HepG2 (cell line): ENCODE measurements around the gene NAV1. TPM values are rescaled to one million over a fixed set of nuclear protein-coding genes. Genes with fewer than 3 reads are reported as not detected.

ENCODE experiments used
- AKNA ChIP-seq: sonication (generic); formaldehyde crosslinking; IDR thresholded peaks from 2 replicates; pipeline ENCODE4 v1.4.0; 2020; ENCODE audit warnings: missing genetic modification reagents, borderline replicate concordance
- ARHGAP35 ChIP-seq: sonication (generic); formaldehyde crosslinking; IDR thresholded peaks from 2 replicates; pipeline ENCODE4 v1.9.0; 2022; ENCODE audit warnings: mild to moderate bottlenecking, inconsistent platforms, moderate library complexity, missing genetic modification reagents, borderline replicate concordance
- CBX1 ChIP-seq: IDR thresholded peaks from one replicate; pipeline ENCODE4 v1.6.1; 2016; ENCODE audit warnings: antibody characterized with exemption, low read depth
- CEBPB ChIP-seq: IDR thresholded peaks from 2 replicates; pipeline ENCODE4 v1.6.1; 2011; ENCODE audit warnings: low read depth, low read length, improper control_type of control experiment, borderline replicate concordance
- EP300 ChIP-seq, 3 experiments: sonication (generic) in 1 of 3; formaldehyde crosslinking in 1 of 3; IDR thresholded peaks; 2 replicates each; pipeline versions ENCODE4 v1.5.1 to v1.6.1; 2011 to 2020; ENCODE audit warnings: low read depth in 2 of 3, low read length in 2 of 3, borderline replicate concordance in 1 of 3, improper control_type of control experiment in 1 of 3, mild to moderate bottlenecking in 1 of 3, missing genetic modification reagents in 1 of 3, moderate library complexity in 1 of 3
- FOXJ3 ChIP-seq: sonication (generic); formaldehyde crosslinking; IDR thresholded peaks from 2 replicates; pipeline ENCODE4 v1.4.0; 2020; ENCODE audit warnings: missing genetic modification reagents, mild to moderate bottlenecking, borderline replicate concordance
- HDAC1 ChIP-seq: sonication (generic); formaldehyde crosslinking; IDR thresholded peaks from 2 replicates; pipeline ENCODE4 v1.5.1; 2020; ENCODE audit warnings: mild to moderate bottlenecking, missing genetic modification reagents
- KDM1A ChIP-seq: IDR thresholded peaks from 2 replicates; pipeline ENCODE4 v1.6.1; 2016; ENCODE audit warnings: missing compliant biosample characterization
- KDM5A ChIP-seq: fragments of 200-600 bp; sonication (generic); IDR thresholded peaks from 2 replicates; pipeline ENCODE4 v1.7.0; 2018; ENCODE audit warnings: antibody characterized with exemption, mild to moderate bottlenecking, low read length, borderline replicate concordance
- NONO ChIP-seq, 2 experiments: fragments of 450-650 bp in 1 of 2; sonication (generic) in 1 of 2; formaldehyde crosslinking in 1 of 2; IDR thresholded peaks in 1 of 2; conservative IDR thresholded peaks in 1 of 2; 2 replicates each; pipeline versions ENCODE4 v1.6.1 to v1.8.0; 2017 to 2022; ENCODE audit warnings: mild to moderate bottlenecking in 1 of 2, missing genetic modification reagents in 1 of 2, moderate library complexity in 1 of 2
- PITX1 ChIP-seq: sonication (generic); formaldehyde crosslinking; IDR thresholded peaks from 2 replicates; pipeline ENCODE4 v1.5.1; 2020; ENCODE audit warnings: mild to moderate bottlenecking, missing genetic modification reagents
- POLR2A ChIP-seq, 2 experiments: IDR thresholded peaks; 2 replicates each; pipeline ENCODE4 v1.6.1; 2011; ENCODE audit warnings: low read depth in 2 of 2, low read length in 2 of 2, mild to moderate bottlenecking in 1 of 2, moderate library complexity in 1 of 2; ENCODE audit not compliant: insufficient read depth in 1 of 2
- RXRA ChIP-seq: sonication (generic); formaldehyde crosslinking; IDR thresholded peaks from 2 replicates; pipeline ENCODE4 v1.5.1; 2020; ENCODE audit warnings: missing genetic modification reagents
- SUZ12 ChIP-seq: fragments of 150-350 bp; IDR thresholded peaks from 2 replicates; pipeline ENCODE4 v1.6.1; 2014; ENCODE audit warnings: low read depth, low read length
- TFAP4 ChIP-seq: sonication (generic); IDR thresholded peaks from 2 replicates; pipeline ENCODE4 v1.6.1; 2016; ENCODE audit warnings: low read depth, borderline replicate concordance
- TGIF2 ChIP-seq: IDR thresholded peaks from 2 replicates; pipeline ENCODE4 v1.6.1; 2016; ENCODE audit warnings: control low read depth, missing compliant biosample characterization
- ZFP82 ChIP-seq: sonication (generic); formaldehyde crosslinking; IDR thresholded peaks from 2 replicates; pipeline ENCODE4 v1.5.1; 2020; ENCODE audit warnings: mild to moderate bottlenecking, missing genetic modification reagents, borderline replicate concordance
- ZFYVE20 ChIP-seq: sonication (generic); formaldehyde crosslinking; IDR thresholded peaks from 2 replicates; pipeline ENCODE4 v1.8.0; 2023; ENCODE audit warnings: low read depth, mild to moderate bottlenecking, moderate library complexity, missing genetic modification reagents, borderline replicate concordance
- ZNF362 ChIP-seq: sonication (generic); formaldehyde crosslinking; IDR thresholded peaks from 2 replicates; pipeline ENCODE4 v1.4.0; 2020; ENCODE audit warnings: missing genetic modification reagents, mild to moderate bottlenecking, borderline replicate concordance
- ZNF615 ChIP-seq: sonication (generic); formaldehyde crosslinking; IDR thresholded peaks from 2 replicates; pipeline ENCODE4 v1.5.0; 2020; ENCODE audit warnings: mild to moderate bottlenecking, missing genetic modification reagents, borderline replicate concordance
- polyA plus RNA-seq, 8 experiments: library from polyadenylated mRNA; depleted of rRNA in 3 of 8; stranded (reverse) in 7 of 8; unstranded in 1 of 8; fragments of >200 nt; fragmentation: Illumina TruSeq in 4 of 8; extraction: Trizol in 4 of 8; gene quantifications; 2 replicates each; pipeline versions ENCODE4 v1.2.1 to v1.2.3, GENCODE V29; 2011 to 2016; ENCODE audit warnings: low read depth in 4 of 8, missing spikeins in 1 of 8, mixed read lengths in 1 of 8; ENCODE audit not compliant: insufficient read depth in 1 of 8
- total RNA-seq, 5 experiments: library from RNA; depleted of rRNA; stranded (reverse); fragments of >200 nt; fragmentation: Illumina TruSeq; extraction: Trizol; gene quantifications; 2 replicates each; pipeline ENCODE4 v1.2.3, GENCODE V29; 2016; ENCODE audit warnings: low read depth in 1 of 5

Gene NAV1
- total and polyA plus RNA-seq, 2 of the 13 experiments (the other 11 are each of a cell fraction or from before 2014, with no cell fraction given): not detected

- no peak for TF ChIP-seq AKNA (CRISPR knock-in tag)
- no peak for TF ChIP-seq CBX1
- no peak; the same call in none of the 2 replicates for TF ChIP-seq FOXJ3
- TF ChIP-seq NONO (IDR thresholded peaks at IDR 0.05): no peak
- TF ChIP-seq NONO (CRISPR knock-in tag; conservative IDR thresholded peaks at IDR 0.05): 0 out of 2 replicates have a peak, but pooled peaks have one; percentile 20
- TF ChIP-seq CEBPB: peak; percentile 21; the same call in 1 of the 2 replicates
- no peak for TF ChIP-seq ZNF362 (CRISPR knock-in tag)
- peak; percentile 44; the same call in 1 of the 2 replicates for TF ChIP-seq PITX1
- TF ChIP-seq EP300 (IDR thresholded peaks at IDR 0.05; ENCODE audit: low read depth in 2 of 2, low read length in 2 of 2): peak in 1 of 2 experiments; percentile 72; a peak in 2 of 4 replicates
- TF ChIP-seq EP300 (CRISPR knock-in tag; IDR thresholded peaks at IDR 0.05; ENCODE audit: borderline replicate concordance): no peak
- TF ChIP-seq ZFYVE20: no peak
- no peak for TF ChIP-seq KDM5A
- TF ChIP-seq TFAP4: peak; percentile 66
- no peak for TF ChIP-seq ZNF615 (CRISPR knock-in tag)
- 0 out of 2 replicates have a peak, but pooled peaks have one; percentile 40 for TF ChIP-seq ZFP82
- peak; percentile 46; the same call in 1 of the 2 replicates for TF ChIP-seq RXRA (CRISPR knock-in tag)
- no peak for TF ChIP-seq KDM1A (CRISPR knock-in tag)
- no peak for TF ChIP-seq SUZ12
- no peak; a peak in 1 of 4 replicates for TF ChIP-seq POLR2A (IDR thresholded peaks at IDR 0.05; ENCODE audit: insufficient read depth in 1 of 2, low read depth in 2 of 2, low read length in 2 of 2)
- peak; percentile 52; the same call in 1 of the 2 replicates for TF ChIP-seq TGIF2 (CRISPR knock-in tag)
- peak; percentile 54; the same call in 1 of the 2 replicates for TF ChIP-seq HDAC1 (CRISPR knock-in tag)
- TF ChIP-seq ARHGAP35 (CRISPR knock-in tag): no peak
Observed at GRCh38 chr1:201495551-201496295, 43.2 kb upstream of the NAV1 start (continued).
